Sigmoid colon (tissue), 7 donors: Measurements from ENCODE around the gene MIDN. TPM values are rescaled to one million over a fixed set of nuclear protein-coding genes. Genes with fewer than 3 reads are reported as not detected.

Source experiments
- DNase-seq: peaks from one replicate; pipeline ENCODE4 v3.0.0-alpha.2; 2019
- H3K27ac ChIP-seq, 4 donors: fragments of 200-600 bp; sonication (generic); one replicate each; pipeline ENCODE4 v1.5.1; 2016 to 2019; ENCODE audit warnings: mild to moderate bottlenecking in 1 of 4
- H3K27me3 ChIP-seq, 3 donors: fragments of 200-600 bp; sonication (generic); one replicate each; pipeline ENCODE4 v1.5.1; 2019; ENCODE audit warnings: mild to moderate bottlenecking in 1 of 3
- H3K36me3 ChIP-seq, 4 donors: fragments of 200-600 bp; sonication (generic); one replicate each; pipeline ENCODE4 v1.5.1; 2016 to 2019
- H3K4me1 ChIP-seq, 4 donors: fragments of 200-600 bp; sonication (generic); one replicate each; pipeline ENCODE4 v1.5.1; 2017 to 2019
- H3K4me3 ChIP-seq, 4 donors: fragments of 200-600 bp; sonication (generic); one replicate each; pipeline ENCODE4 v1.5.1; 2017 to 2019; ENCODE audit warnings: mild to moderate bottlenecking in 2 of 4, moderate library complexity in 1 of 4
- H3K9me3 ChIP-seq, 4 donors: fragments of 200-600 bp in 3 of 4; sonication (generic) in 3 of 4; one replicate each; pipeline versions ENCODE4 v1.5.1 to v1.6.1; 2013 to 2019
- CTCF ChIP-seq, 4 experiments: fragments of 450-650 bp in 3 of 4; fragments of 200-600 bp in 1 of 4; IDR thresholded peaks; one replicate each; pipeline ENCODE4 v1.5.1; 2016 to 2019; ENCODE audit warnings: antibody characterized with exemption in 4 of 4, mild to moderate bottlenecking in 3 of 4, moderate library complexity in 2 of 4
- EP300 ChIP-seq, 4 donors: sonication (generic); formaldehyde crosslinking; IDR thresholded peaks; one replicate each; pipeline ENCODE4 v1.6.1; 2017; ENCODE audit warnings: antibody characterized with exemption in 4 of 4
- POLR2A ChIP-seq, 2 donors: fragments of 450-650 bp; IDR thresholded peaks; one replicate each; pipeline ENCODE4 v1.6.1; 2016; ENCODE audit warnings: antibody characterized with exemption in 2 of 2, mild to moderate bottlenecking in 2 of 2, moderate library complexity in 2 of 2
- POLR2AphosphoS5 ChIP-seq, 4 donors: sonication (generic); formaldehyde crosslinking; IDR thresholded peaks; one replicate each; pipeline ENCODE4 v1.6.1; 2017; ENCODE audit warnings: antibody characterized with exemption in 4 of 4
- WGBS, 2 donors: extraction: QIAGEN DNeasy Blood & Tissue Kit; methylation state at CpG; one replicate each; pipeline ENCODE4 v1.1.7; 2013; 5-methylcytosine and 5-hydroxymethylcytosine counted together
- intact Hi-C: fragments of 100-400 bp; cut with DNase I; formaldehyde crosslinking; loops from one replicate; pipeline ENCODE4 v1.15.1; 2023
- polyA plus RNA-seq, 3 donors: library from polyadenylated mRNA; stranded (reverse); fragments of 200-250 nt; gene quantifications; one replicate each; pipeline ENCODE4 v1.2.3, GENCODE V29; 2013
- total RNA-seq, 4 donors: library from RNA; depleted of rRNA; stranded (reverse); fragments of >200 nt; gene quantifications; one replicate each; pipeline ENCODE4 v1.1.0, GENCODE V29; 2016
- donor health status: healthy with polysubstance abuse.
- donor health status: Bipolar disorder and iron deficiency.
- donor health status: healthy.

Gene MIDN
- total and polyA plus RNA-seq, 7 donors = 14.6 to 87.0 (median 42.1) TPM

- peaks cover 3 to 93% (median 82%) of the 10 kb centered on the region in 4 donors for H3K4me1 ChIP-seq
- H3K27ac ChIP-seq = peak overlapping the region; percentile 96 to 100 (median 100)
- WGBS, 2 donors = 89% methylated on average over 46 of the region's 46 CpGs
- peaks cover 20 to 49% (median 25%) of the 10 kb centered on the region in 4 donors for H3K36me3 ChIP-seq
- TF ChIP-seq POLR2AphosphoS5 (IDR thresholded peaks at IDR 0.05) (peak in 2 of 4 donors; percentile 25 to 50), CTCF (IDR thresholded peaks at IDR 0.05) (no peak)
- DNase-seq = no peak
- intact Hi-C loops = no loop called here
- H3K27me3 ChIP-seq = no peaks in the 10 kb centered on the region
- H3K9me3 ChIP-seq = no peaks in the 10 kb centered on the region
- no peak overlapping the region for H3K4me3 ChIP-seq
These were observed 8.5 kb downstream of the MIDN start for GRCh38 chr19:1256646-1257474.

- H3K27me3 ChIP-seq = no peaks in the 10 kb centered on the region
- no peak for TF ChIP-seq EP300 (IDR thresholded peaks at IDR 0.05)
- peak in 1 of 4 donors; percentile 6 for TF ChIP-seq POLR2AphosphoS5 (IDR thresholded peaks at IDR 0.05)
- intact Hi-C loops = no loop called here
- no peaks in the 10 kb centered on the region for H3K9me3 ChIP-seq
- H3K36me3 ChIP-seq = peaks cover 20 to 47% (median 24%) of the 10 kb centered on the region in 4 donors
- whole genome bisulfite sequencing, 2 donors = 67 to 68% methylated on average over 23 of the region's 23 CpGs
- H3K27ac ChIP-seq = peak overlapping the region; percentile 96 to 100 (median 100)
- no peak for DNase-seq
- H3K4me3 ChIP-seq = no peak overlapping the region
- peaks cover 2 to 93% (median 84%) of the 10 kb centered on the region in 4 donors for H3K4me1 ChIP-seq
These were observed 9.2 kb downstream of the MIDN start for GRCh38 chr19:1257475-1258162.

GRCh38 chr19:1258163-1258492 lies 9.7 kb downstream of the MIDN start:
- TF ChIP-seq EP300 (IDR thresholded peaks at IDR 0.05) (no peak), POLR2A (IDR thresholded peaks at IDR 0.05) (no peak), CTCF (IDR thresholded peaks at IDR 0.05) (no peak), POLR2AphosphoS5 (IDR thresholded peaks at IDR 0.05) (no peak)

GRCh38 chr19:1258707-1259205 lies 10.4 kb downstream of the MIDN start:
- WGBS, 2 donors = 6 to 9% methylated on average over 15 of the region's 15 CpGs
- Histone ChIP-seq H3K27me3 (no peaks in the 10 kb centered on the region), H3K36me3 (peaks cover 20 to 45% (median 24%) of the 10 kb centered on the region in 4 donors), H3K4me1 (peaks cover 0 to 84% (median 80%) of the 10 kb centered on the region in 4 donors), H3K27ac (peak overlapping the region; percentile 96 to 100 (median 100)), H3K4me3 (peak overlapping the region in 2 of 4 donors; percentile 18 to 28), H3K9me3 (no peaks in the 10 kb centered on the region)
- TF ChIP-seq POLR2AphosphoS5 (IDR thresholded peaks at IDR 0.05) (no peak), POLR2A (IDR thresholded peaks at IDR 0.05) (no peak), EP300 (IDR thresholded peaks at IDR 0.05) (no peak), CTCF (IDR thresholded peaks at IDR 0.05) (no peak)
- no peak for DNase-seq
- intact Hi-C loops = no loop called here

More at GRCh38 chr19:1258163-1258492, 9.7 kb downstream of the MIDN start:
- intact Hi-C loops = no loop called here
- no peaks in the 10 kb centered on the region for H3K9me3 ChIP-seq
- no peak overlapping the region for H3K4me3 ChIP-seq
- H3K27ac ChIP-seq = peak overlapping the region; percentile 96 to 100 (median 100)
- peaks cover 0 to 89% (median 85%) of the 10 kb centered on the region in 4 donors for H3K4me1 ChIP-seq
- H3K27me3 ChIP-seq = no peaks in the 10 kb centered on the region
- 75 to 80% methylated on average over 8 of the region's 8 CpGs for WGBS, 2 donors
- no peak for DNase-seq
- peaks cover 20 to 47% (median 24%) of the 10 kb centered on the region in 4 donors for H3K36me3 ChIP-seq
